H1 (cell line): Measurements from ENCODE around the gene EXOSC1. TPM values are rescaled to one million over a fixed set of nuclear protein-coding genes. Genes with fewer than 3 reads are reported as not detected.
A peak's percentile ranks its signal among the peaks of the same experiment; 100 is the strongest.

ENCODE experiments used
- CTCF ChIA-PET: fragments of 300-600 bp; sonication (Branson Sonifier 250); formaldehyde crosslinking; loops from one replicate; lab custom pipeline; 2021; ENCODE audit not compliant: partially characterized antibody; lab: Charles Lee
- POLR2A ChIA-PET: fragments of 300-600 bp; sonication (Branson Sonifier 250); formaldehyde crosslinking; loops from one replicate; lab custom pipeline; 2021; ENCODE audit warnings: inconsistent platforms; ENCODE audit not compliant: partially characterized antibody; lab: Charles Lee
- DNase-seq, 2 experiments: peaks; one replicate each; pipeline versions ENCODE4 v3.0.0 to v3.0.0-alpha.2; 2010 to 2022; ENCODE audit warnings: low spot score in 2 of 2, low read depth in 1 of 2, mixed read lengths in 1 of 2
- FAIRE-seq: peaks from 2 replicates; lab custom pipeline; 2011; peaks lifted over from hg19 to GRCh38; lab: Jason Lieb, UNC
- H2AFZ ChIP-seq: 2 replicates; pipeline ENCODE4 v1.8.1; 2012; ENCODE audit warnings: low read length, inconsistent platforms
- H2AK5ac ChIP-seq: 2 replicates; pipeline ENCODE4 v1.6.1; 2013; ENCODE audit warnings: low read depth, low read length
- H2BK120ac ChIP-seq: replicated peaks from 2 replicates; pipeline ENCODE3; 2013; ENCODE audit warnings: low read depth, low read length, inconsistent platforms
- H2BK12ac ChIP-seq: 2 replicates; pipeline ENCODE4 v1.6.1; 2013; ENCODE audit warnings: low read depth, low read length
- H2BK15ac ChIP-seq: 2 replicates; pipeline ENCODE4 v1.6.1; 2013; ENCODE audit warnings: low read length
- H2BK20ac ChIP-seq: 2 replicates; pipeline ENCODE4 v1.6.1; 2013; ENCODE audit warnings: low read length
- H2BK5ac ChIP-seq: 2 replicates; pipeline ENCODE4 v1.6.1; 2013; ENCODE audit warnings: low read depth, low read length
- H3K14ac ChIP-seq: 2 replicates; pipeline ENCODE4 v1.6.1; 2013; ENCODE audit warnings: inconsistent platforms; ENCODE audit not compliant: insufficient read length
- H3K18ac ChIP-seq: 2 replicates; pipeline ENCODE4 v1.6.1; 2013; ENCODE audit warnings: low read length; ENCODE audit errors: extremely low read depth
- H3K23ac ChIP-seq: 2 replicates; pipeline ENCODE4 v1.6.1; 2013; ENCODE audit warnings: inconsistent platforms; ENCODE audit not compliant: insufficient read length
- H3K23me2 ChIP-seq: 2 replicates; pipeline ENCODE4 v1.6.1; 2013; ENCODE audit warnings: low read depth, low read length
- H3K27ac ChIP-seq: 2 replicates; pipeline ENCODE4 v1.6.1; 2011; ENCODE audit warnings: low read depth, low read length, inconsistent platforms
- H3K27me3 ChIP-seq, 4 experiments: replicated peaks in 1 of 4; 1 replicate in 1 of 4; 2 replicates in 3 of 4; pipeline versions ENCODE4 v1.6.1 to v1.8.1; 2011 to 2013; ENCODE audit warnings: low read length in 3 of 4, mild to moderate bottlenecking in 3 of 4, inconsistent platforms in 2 of 4, mixed read lengths in 2 of 4, moderate library complexity in 1 of 4; ENCODE audit not compliant: control insufficient read depth in 3 of 4, insufficient read depth in 3 of 4; ENCODE audit errors: extremely low read depth in 1 of 4
- H3K36me3 ChIP-seq, 4 experiments: 2 replicates each; pipeline versions ENCODE4 v1.6.1 to v1.8.1; 2011 to 2013; ENCODE audit warnings: mild to moderate bottlenecking in 4 of 4, low read length in 3 of 4, moderate library complexity in 2 of 4, control low read depth in 1 of 4, inconsistent platforms in 1 of 4; ENCODE audit not compliant: insufficient read depth in 4 of 4, control insufficient read depth in 2 of 4
- H3K4ac ChIP-seq: replicated peaks from 2 replicates; pipeline ENCODE3; 2013; ENCODE audit warnings: low read length, low read depth, mixed read lengths, inconsistent platforms; ENCODE audit not compliant: insufficient read length
- H3K4me1 ChIP-seq, 4 experiments: replicated peaks in 1 of 4; 1 replicate in 1 of 4; 2 replicates in 3 of 4; pipeline versions ENCODE4 v1.6.1 to v1.8.1; 2011 to 2013; ENCODE audit warnings: low read length in 3 of 4, inconsistent platforms in 2 of 4, mixed read lengths in 1 of 4; ENCODE audit not compliant: insufficient read depth in 4 of 4, control insufficient read depth in 3 of 4
- H3K4me2 ChIP-seq, 2 experiments: 2 replicates each; pipeline versions ENCODE4 v1.6.1 to v1.8.1; 2011 to 2013; ENCODE audit warnings: low read depth in 2 of 2, low read length in 2 of 2, control low read depth in 1 of 2, inconsistent platforms in 1 of 2, mild to moderate bottlenecking in 1 of 2; ENCODE audit not compliant: insufficient read depth in 1 of 2
- H3K4me3 ChIP-seq, 4 experiments: fragments of 200-600, 300-600 bp in 1 of 4; sonication (generic), shearing (Covaris generic), sonication (Bioruptor Twin) in 1 of 4; 2 replicates each; pipeline versions ENCODE4 v1.5.1 to v1.8.1; 2011 to 2016; ENCODE audit warnings: low read length in 4 of 4, low read depth in 3 of 4, control low read depth in 2 of 4, inconsistent platforms in 2 of 4, mild to moderate bottlenecking in 2 of 4, mixed read lengths in 1 of 4, moderate library complexity in 1 of 4; ENCODE audit not compliant: insufficient read depth in 2 of 4; ENCODE audit errors: extremely low read depth in 1 of 4
- H3K56ac ChIP-seq: replicated peaks from 2 replicates; pipeline ENCODE3; 2013; ENCODE audit warnings: low read depth, mild to moderate bottlenecking, mixed read lengths, low read length, inconsistent platforms; ENCODE audit not compliant: insufficient read length
- H3K79me1 ChIP-seq: 2 replicates; pipeline ENCODE4 v1.6.1; 2013; ENCODE audit warnings: low read depth, low read length, control low read depth
- H3K79me2 ChIP-seq, 2 experiments: 2 replicates each; pipeline versions ENCODE4 v1.6.1 to v1.8.1; 2012 to 2013; ENCODE audit warnings: low read length in 2 of 2, mild to moderate bottlenecking in 2 of 2, inconsistent platforms in 1 of 2; ENCODE audit not compliant: insufficient read depth in 2 of 2, control insufficient read depth in 1 of 2
- H3K9ac ChIP-seq, 4 experiments: replicated peaks in 1 of 4; 1 replicate in 1 of 4; 2 replicates in 3 of 4; pipeline versions ENCODE4 v1.6.1 to v1.8.1; 2011 to 2013; ENCODE audit warnings: low read depth in 3 of 4, low read length in 3 of 4, control low read depth in 2 of 4, mild to moderate bottlenecking in 2 of 4, moderate library complexity in 2 of 4, inconsistent platforms in 1 of 4; ENCODE audit errors: extremely low read depth in 1 of 4
- H3K9me3 ChIP-seq, 2 experiments: 2 replicates each; pipeline versions ENCODE4 v1.6.1 to v1.8.1; 2012 to 2013; ENCODE audit warnings: mild to moderate bottlenecking in 2 of 2, moderate library complexity in 2 of 2, control low read depth in 1 of 2, inconsistent platforms in 1 of 2, low read depth in 1 of 2, low read length in 1 of 2, mixed read lengths in 1 of 2; ENCODE audit not compliant: insufficient read depth in 2 of 2
- H4K20me1 ChIP-seq, 2 experiments: replicated peaks in 1 of 2; 2 replicates each; pipeline versions ENCODE3 to v1.8.1; 2011 to 2013; ENCODE audit warnings: inconsistent platforms in 2 of 2, low read length in 2 of 2, mild to moderate bottlenecking in 1 of 2; ENCODE audit not compliant: insufficient read depth in 2 of 2, control insufficient read depth in 1 of 2
- H4K5ac ChIP-seq: 2 replicates; pipeline ENCODE4 v1.6.1; 2013; ENCODE audit warnings: low read length, low read depth, mixed read lengths, inconsistent platforms; ENCODE audit not compliant: insufficient read length
- H4K8ac ChIP-seq: 2 replicates; pipeline ENCODE4 v1.8.0; 2013; ENCODE audit warnings: mild to moderate bottlenecking, moderate library complexity, low read length, inconsistent platforms; ENCODE audit not compliant: insufficient read depth; ENCODE audit errors: extremely low read depth
- H4K91ac ChIP-seq: replicated peaks from 2 replicates; pipeline ENCODE3; 2013; ENCODE audit warnings: low read length, mixed read lengths, inconsistent platforms; ENCODE audit not compliant: insufficient read length
- CTBP2 ChIP-seq: IDR thresholded peaks from 2 replicates; pipeline ENCODE4 v1.7.0; 2011; ENCODE audit warnings: borderline replicate concordance, mild to moderate bottlenecking, moderate library complexity, mixed read lengths, low read length; ENCODE audit not compliant: insufficient read depth, insufficient read length
- FOSL1 ChIP-seq: IDR thresholded peaks from 2 replicates; pipeline ENCODE4 v1.6.1; 2011; ENCODE audit warnings: mild to moderate bottlenecking, low read depth, low read length, moderate library complexity; ENCODE audit not compliant: insufficient read depth
- WGBS, 2 experiments: shearing (Covaris generic) in 1 of 2; methylation state at CpG; one replicate each; pipeline versions ENCODE4 v1.1.6 to v1.1.7; 2013 to 2015; ENCODE audit warnings: low lambda C conversion rate in 2 of 2, mixed read lengths in 2 of 2, inconsistent platforms in 1 of 2, low coverage in 1 of 2, missing lambda C conversion rate in 1 of 2; ENCODE audit not compliant: insufficient replicate concordance in 2 of 2, insufficient coverage in 1 of 2, insufficient read length in 1 of 2; ENCODE audit errors: extremely low coverage in 1 of 2, missing lambda C conversion rate in 1 of 2; 5-methylcytosine and 5-hydroxymethylcytosine counted together
- polyA plus RNA-seq, 7 experiments: library from polyadenylated mRNA; depleted of rRNA in 3 of 7; stranded (reverse) in 5 of 7; unstranded in 2 of 7; fragments of >200 nt in 5 of 7; fragments of 200-250 nt in 2 of 7; gene quantifications; 1 replicate in 5 of 7; 2 replicates in 1 of 7; 4 replicates in 1 of 7; pipeline versions ENCODE4 v1.2.1 to v1.2.3, GENCODE V29; 2011 to 2013; ENCODE audit warnings: missing spikeins in 2 of 7, mixed read lengths in 2 of 7
- total RNA-seq: library from RNA; stranded (reverse); fragmentation: NEBNext Ultra II Directional; extraction: Animal tissue kit (Norgen Biotek cat#: 25700); gene quantifications from 2 replicates; pipeline ENCODE4 v1.2.1, GENCODE V29; 2021

EXOSC1 gene
- total and polyA plus RNA-seq, 2 of the 8 experiments (the other 6 are each of a cell fraction or from before 2014, with no cell fraction given): 52.1 to 68.1 TPM

DNA sequence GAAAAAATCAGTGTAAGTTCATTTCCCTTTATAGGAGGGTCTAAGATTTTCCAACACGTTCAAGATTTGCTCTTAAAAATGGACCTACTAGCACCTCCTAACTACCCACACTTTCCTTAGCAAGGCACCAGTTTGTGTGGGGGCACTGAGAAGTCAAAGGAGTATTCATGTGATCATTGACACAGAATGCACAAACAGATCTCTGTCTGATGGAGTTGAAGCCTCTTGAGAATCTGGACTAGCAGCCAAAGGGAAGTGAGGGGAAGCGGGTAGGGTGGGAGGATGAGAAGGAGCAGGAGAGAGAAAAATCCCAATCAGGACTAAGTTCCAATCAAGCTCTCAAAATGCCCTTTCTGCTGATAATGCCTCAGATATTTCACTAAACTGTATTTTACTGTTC is 48.3 kb upstream of the EXOSC1 start:
- DNase-seq (no peak), FAIRE-seq (no peak)
- Histone ChIP-seq H2BK5ac (no peak overlapping the region), H3K9me3 (no peaks in the 10 kb centered on the region), H3K23ac (no peak overlapping the region), H3K27me3 (no peaks in the 10 kb centered on the region), H3K4ac (no peak overlapping the region), H3K4me3 (no peak overlapping the region), H3K23me2 (peaks cover 7% of the 10 kb centered on the region), H3K18ac (no peak overlapping the region), H2AFZ (no peak overlapping the region), H2BK120ac (no peak overlapping the region), H2BK12ac (no peak overlapping the region), H3K79me2 (peaks cover 20 to 88% of the 10 kb centered on the region in 2 experiments), H3K27ac (no peak overlapping the region), H3K4me2 (peak overlapping the region in 1 of 2 experiments; percentile 48; a peak in 1 of 4 replicates), H4K20me1 (peaks cover 10 to 20% of the 10 kb centered on the region in 2 experiments), H3K36me3 (no peaks in the 10 kb centered on the region; a peak in 1 of 8 replicates), H4K5ac (no peak overlapping the region), H2BK15ac (no peak overlapping the region), H4K91ac (no peak overlapping the region), H2AK5ac (no peak overlapping the region), H2BK20ac (no peak overlapping the region), H3K56ac (no peak overlapping the region), H3K9ac (no peak overlapping the region), H4K8ac (no peak overlapping the region), H3K14ac (no peak overlapping the region), H3K79me1 (peaks cover 10% of the 10 kb centered on the region), H3K4me1 (peaks cover 7 to 13% (median 11%) of the 10 kb centered on the region in 4 experiments; a peak in 6 of 7 replicates)
- TF ChIP-seq FOSL1 (no peak), CTBP2 (no peak)
- CTCF ChIA-PET: interaction anchor here (0.7 to 3.5 kb wide), 8 partner anchors 16 to 87 kb away, joined by 3 to 18 read pairs (median 4); no protein-coding TSS in a partner anchor
- WGBS, 2 experiments: 76% methylated on average over 2 of the region's 2 CpGs; no CpG with 5 or more reads in 1 of the 2 experiments
- POLR2A ChIA-PET: interaction anchor here (1.3 to 2.1 kb wide), 2 partner anchors 13 to 18 kb away, joined by 3 to 11 read pairs; no protein-coding TSS in a partner anchor
